Neutrophil (primary cell): ENCODE results near the gene RBM39.

Experiments
- H3K27ac ChIP-seq: fragments of 200-600 bp; sonication (generic); 2 replicates; pipeline ENCODE4 v1.5.1; 2016; ENCODE audit warnings: mild to moderate bottlenecking, moderate library complexity
- H3K27me3 ChIP-seq: fragments of 200-600 bp; sonication (generic); 2 replicates; pipeline ENCODE4 v1.6.0; 2016; ENCODE audit warnings: mild to moderate bottlenecking
- H3K36me3 ChIP-seq: fragments of 200-600 bp; sonication (generic); 2 replicates; pipeline ENCODE4 v1.5.1; 2017
- H3K4me1 ChIP-seq, 2 experiments: fragments of 200-600 bp in 1 of 2; sonication (generic) in 1 of 2; 1 replicate in 1 of 2; 2 replicates in 1 of 2; pipeline versions ENCODE4 v1.5.1 to v1.6.1; 2013 to 2016; ENCODE audit warnings: low read depth in 1 of 2, low read length in 1 of 2, mild to moderate bottlenecking in 1 of 2, moderate library complexity in 1 of 2; ENCODE audit not compliant: control insufficient read depth in 1 of 2, insufficient read depth in 1 of 2
- H3K4me3 ChIP-seq, 2 experiments: fragments of 200-600 bp in 1 of 2; sonication (generic) in 1 of 2; 1 replicate in 1 of 2; 2 replicates in 1 of 2; pipeline ENCODE4 v1.5.1; 2013 to 2016; ENCODE audit warnings: low read depth in 1 of 2, low read length in 1 of 2, mild to moderate bottlenecking in 1 of 2, moderate library complexity in 1 of 2
- H3K9me3 ChIP-seq: fragments of 200-600 bp; sonication (generic); 2 replicates; pipeline ENCODE4 v1.5.1; 2016
- CTCF ChIP-seq: fragments of 200-600 bp; sonication (generic); IDR thresholded peaks from 2 replicates; pipeline ENCODE4 v1.5.1; 2016; ENCODE audit warnings: antibody characterized with exemption

RBM39 gene

GRCh38 chr20:35730583-35731468, 11.2 kb downstream of the RBM39 start:
- H3K9me3 ChIP-seq = no peaks in the 10 kb centered on the region
- peaks cover 8 to 19% of the 10 kb centered on the region in 2 experiments for H3K4me1 ChIP-seq
- no peak for TF ChIP-seq CTCF
- H3K27ac ChIP-seq = peak overlapping the region; percentile 11
- no peaks in the 10 kb centered on the region for H3K27me3 ChIP-seq
- peaks cover 100% of the 10 kb centered on the region for H3K36me3 ChIP-seq
- no peak overlapping the region for H3K4me3 ChIP-seq

GRCh38 chr20:35729836-35730582, 12.1 kb downstream of the RBM39 start:
- H3K36me3 ChIP-seq = peaks cover 100% of the 10 kb centered on the region
- TF ChIP-seq CTCF = no peak
- no peak overlapping the region for H3K4me3 ChIP-seq
- H3K27ac ChIP-seq = peak overlapping the region; percentile 2
- peaks cover 8 to 19% of the 10 kb centered on the region in 2 experiments for H3K4me1 ChIP-seq
- no peaks in the 10 kb centered on the region for H3K27me3 ChIP-seq
- H3K9me3 ChIP-seq = no peaks in the 10 kb centered on the region

GRCh38 chr20:35729283-35729807, 12.7 kb downstream of the RBM39 start:
- H3K4me3 ChIP-seq = no peak overlapping the region
- H3K27ac ChIP-seq = peak overlapping the region; percentile 2
- H3K27me3 ChIP-seq = no peaks in the 10 kb centered on the region
- H3K36me3 ChIP-seq = peaks cover 100% of the 10 kb centered on the region
- no peak for TF ChIP-seq CTCF
- peaks cover 5 to 19% of the 10 kb centered on the region in 2 experiments for H3K4me1 ChIP-seq
- no peaks in the 10 kb centered on the region for H3K9me3 ChIP-seq

- Histone ChIP-seq H3K27me3 (no peaks in the 10 kb centered on the region), H3K36me3 (peaks cover 100% of the 10 kb centered on the region), H3K4me3 (no peak overlapping the region), H3K27ac (peak overlapping the region; percentile 61), H3K4me1 (peaks cover 5 to 19% of the 10 kb centered on the region in 2 experiments), H3K9me3 (no peaks in the 10 kb centered on the region)
- TF ChIP-seq CTCF = no peak
Observed at GRCh38 chr20:35726842-35727711, 15.0 kb downstream of the RBM39 start.
